HepG2 (cell line): Measurements from ENCODE around the gene VPS4A. TPM values are rescaled to one million over a fixed set of nuclear protein-coding genes. Genes with fewer than 3 reads are reported as not detected.

Source experiments
- AHR ChIP-seq: IDR thresholded peaks from 2 replicates; pipeline ENCODE4 v1.6.1; 2018; ENCODE audit warnings: missing genetic modification reagents, missing compliant biosample characterization
- ATAD3A ChIP-seq: sonication (generic); formaldehyde crosslinking; IDR thresholded peaks from 2 replicates; pipeline ENCODE4 v1.4.0; 2020; ENCODE audit warnings: missing genetic modification reagents
- ATF7 ChIP-seq, 2 experiments: fragments of 450-650 bp in 1 of 2; sonication (generic) in 1 of 2; formaldehyde crosslinking in 1 of 2; IDR thresholded peaks; 2 replicates each; pipeline versions ENCODE4 v1.4.0 to v1.6.1; 2016 to 2020; ENCODE audit warnings: antibody characterized with exemption in 1 of 2, mild to moderate bottlenecking in 1 of 2, missing genetic modification reagents in 1 of 2
- DPF2 ChIP-seq: sonication (generic); formaldehyde crosslinking; IDR thresholded peaks from 2 replicates; pipeline ENCODE4 v1.4.0; 2020; ENCODE audit warnings: mild to moderate bottlenecking, low read depth, missing genetic modification reagents, borderline replicate concordance
- GZF1 ChIP-seq: sonication (generic); formaldehyde crosslinking; IDR thresholded peaks from 2 replicates; pipeline ENCODE4 v1.5.1; 2020; ENCODE audit warnings: mild to moderate bottlenecking, missing genetic modification reagents
- MAFK ChIP-seq, 2 experiments: IDR thresholded peaks in 1 of 2; conservative IDR thresholded peaks in 1 of 2; 2 replicates each; pipeline ENCODE4 v1.6.1; 2011; ENCODE audit warnings: improper control_type of control experiment in 2 of 2, low read length in 2 of 2
- NFE2L1 ChIP-seq: sonication (generic); formaldehyde crosslinking; IDR thresholded peaks from 2 replicates; pipeline ENCODE4 v1.4.0; 2020; ENCODE audit warnings: missing genetic modification reagents, mild to moderate bottlenecking, borderline replicate concordance
- RBM22 ChIP-seq: fragments of 200-400 bp; formaldehyde crosslinking; optimal IDR thresholded peaks from 2 replicates; pipeline ENCODE3; 2017; ENCODE audit warnings: mild to moderate bottlenecking, low read length, moderate library complexity
- ZNF224 ChIP-seq: sonication (generic); formaldehyde crosslinking; IDR thresholded peaks from 2 replicates; pipeline ENCODE4 v1.5.0; 2020; ENCODE audit warnings: mild to moderate bottlenecking, missing genetic modification reagents
- ZNF232 ChIP-seq: sonication (generic); formaldehyde crosslinking; IDR thresholded peaks from 2 replicates; pipeline ENCODE4 v1.4.0; 2020; ENCODE audit warnings: missing genetic modification reagents, borderline replicate concordance
- ZNF282 ChIP-seq: fragments of 450-650 bp; IDR thresholded peaks from 2 replicates; pipeline ENCODE4 v1.6.1; 2018; ENCODE audit not compliant: partially characterized antibody
- ZNF850 ChIP-seq: sonication (generic); formaldehyde crosslinking; conservative IDR thresholded peaks from 2 replicates; pipeline ENCODE4 v1.9.0; 2021; ENCODE audit warnings: mild to moderate bottlenecking, missing genetic modification reagents
- polyA plus RNA-seq, 8 experiments: library from polyadenylated mRNA; depleted of rRNA in 3 of 8; stranded (reverse) in 7 of 8; unstranded in 1 of 8; fragments of >200 nt; fragmentation: Illumina TruSeq in 4 of 8; extraction: Trizol in 4 of 8; gene quantifications; 2 replicates each; pipeline versions ENCODE4 v1.2.1 to v1.2.3, GENCODE V29; 2011 to 2016; ENCODE audit warnings: low read depth in 4 of 8, missing spikeins in 1 of 8, mixed read lengths in 1 of 8; ENCODE audit not compliant: insufficient read depth in 1 of 8
- total RNA-seq, 5 experiments: library from RNA; depleted of rRNA; stranded (reverse); fragments of >200 nt; fragmentation: Illumina TruSeq; extraction: Trizol; gene quantifications; 2 replicates each; pipeline ENCODE4 v1.2.3, GENCODE V29; 2016; ENCODE audit warnings: low read depth in 1 of 5
- TF ChIP-seq, protein P1 (sequence below): sonication (generic); formaldehyde crosslinking; IDR thresholded peaks from 2 replicates; pipeline ENCODE4 v1.5.0; 2020; ENCODE audit warnings: missing genetic modification reagents, mild to moderate bottlenecking, borderline replicate concordance
- TF ChIP-seq, protein P2 (sequence below): sonication (generic); formaldehyde crosslinking; IDR thresholded peaks from 2 replicates; pipeline ENCODE4 v1.5.1; 2020; ENCODE audit warnings: missing genetic modification reagents, mild to moderate bottlenecking, borderline replicate concordance
- TF ChIP-seq, protein P3 (sequence below): fragments of 450-650 bp; IDR thresholded peaks from 2 replicates; pipeline ENCODE4 v1.6.1; 2017; ENCODE audit warnings: mild to moderate bottlenecking

VPS4A gene
- total and polyA plus RNA-seq, 2 of the 13 experiments (the other 11 are each of a cell fraction or from before 2014, with no cell fraction given): 13.2 to 27.9 TPM

DNA sequence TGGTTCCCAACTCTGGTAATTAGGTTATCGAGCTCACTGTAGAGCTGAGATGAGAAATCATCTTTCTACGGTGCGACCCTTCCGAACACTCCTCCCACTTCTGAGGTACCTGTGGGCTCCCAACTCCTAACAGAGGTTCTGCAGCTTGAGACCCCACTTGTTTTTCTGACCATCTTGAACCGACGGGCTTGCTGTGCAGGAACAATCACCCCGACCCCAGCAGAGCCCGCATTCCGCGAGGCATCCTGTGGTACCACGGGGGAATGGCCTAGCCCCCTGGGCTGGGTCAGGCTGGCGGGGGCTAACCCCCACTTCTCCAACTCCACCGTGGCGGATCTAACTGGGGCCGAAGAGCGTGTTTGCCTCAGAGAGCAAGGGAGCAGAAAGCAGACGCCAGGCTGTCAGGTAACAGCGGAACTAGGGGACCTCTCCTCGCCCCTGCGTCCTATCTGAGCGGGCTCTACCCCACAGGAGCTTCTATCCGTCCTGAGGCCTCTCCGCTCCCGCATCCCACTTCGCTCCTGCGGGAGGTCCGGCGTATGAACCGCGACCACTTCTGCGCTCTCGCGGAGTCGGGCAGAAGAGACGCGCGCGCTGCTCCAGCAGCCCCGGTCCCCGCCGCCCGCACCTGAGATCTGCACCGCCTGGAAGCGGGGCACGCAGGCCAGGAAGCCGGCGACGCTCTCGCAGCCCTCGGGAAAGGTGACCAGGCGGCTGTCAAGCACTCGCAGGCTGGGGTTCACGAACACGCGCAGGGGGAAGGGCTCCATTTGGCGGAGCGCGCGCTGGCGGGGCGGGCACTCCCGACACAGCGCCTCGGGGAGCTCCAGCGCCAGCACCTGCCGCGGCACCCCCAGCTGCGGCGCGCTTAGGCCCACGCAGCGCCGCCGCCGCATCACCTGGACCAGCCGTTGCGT, 18.5 kb downstream of the VPS4A start (continued):
- TF ChIP-seq, protein P1, sequence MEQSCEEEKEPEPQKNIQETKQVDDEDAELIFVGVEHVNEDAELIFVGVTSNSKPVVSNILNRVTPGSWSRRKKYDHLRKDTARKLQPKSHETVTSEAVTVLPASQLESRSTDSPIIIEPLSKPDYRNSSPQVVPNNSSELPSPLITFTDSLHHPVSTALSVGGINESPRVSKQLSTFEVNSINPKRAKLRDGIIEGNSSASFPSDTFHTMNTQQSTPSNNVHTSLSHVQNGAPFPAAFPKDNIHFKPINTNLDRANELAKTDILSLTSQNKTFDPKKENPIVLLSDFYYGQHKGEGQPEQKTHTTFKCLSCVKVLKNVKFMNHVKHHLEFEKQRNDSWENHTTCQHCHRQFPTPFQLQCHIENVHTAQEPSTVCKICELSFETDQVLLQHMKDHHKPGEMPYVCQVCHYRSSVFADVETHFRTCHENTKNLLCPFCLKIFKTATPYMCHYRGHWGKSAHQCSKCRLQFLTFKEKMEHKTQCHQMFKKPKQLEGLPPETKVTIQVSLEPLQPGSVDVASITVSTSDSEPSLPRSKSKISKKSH (CRISPR knock-in tag): peak; percentile 72; the same call in 1 of the 2 replicates
- no peak for TF ChIP-seq AHR (CRISPR knock-in tag)
- TF ChIP-seq ZNF850: peak; percentile 75; the same call in 1 of the 2 replicates
- no peak for TF ChIP-seq MAFK (conservative IDR thresholded peaks at IDR 0.05 in 1 of 2, IDR thresholded peaks at IDR 0.05 in 1 of 2; ENCODE audit: low read length in 2 of 2)
- TF ChIP-seq GZF1 (CRISPR knock-in tag): peak; percentile 83
- TF ChIP-seq ZNF282: no peak
- TF ChIP-seq NFE2L1 (CRISPR knock-in tag): no peak
- TF ChIP-seq ZNF232 (CRISPR knock-in tag): 0 out of 2 replicates have a peak, but pooled peaks have one; percentile 27
- TF ChIP-seq, protein P2, sequence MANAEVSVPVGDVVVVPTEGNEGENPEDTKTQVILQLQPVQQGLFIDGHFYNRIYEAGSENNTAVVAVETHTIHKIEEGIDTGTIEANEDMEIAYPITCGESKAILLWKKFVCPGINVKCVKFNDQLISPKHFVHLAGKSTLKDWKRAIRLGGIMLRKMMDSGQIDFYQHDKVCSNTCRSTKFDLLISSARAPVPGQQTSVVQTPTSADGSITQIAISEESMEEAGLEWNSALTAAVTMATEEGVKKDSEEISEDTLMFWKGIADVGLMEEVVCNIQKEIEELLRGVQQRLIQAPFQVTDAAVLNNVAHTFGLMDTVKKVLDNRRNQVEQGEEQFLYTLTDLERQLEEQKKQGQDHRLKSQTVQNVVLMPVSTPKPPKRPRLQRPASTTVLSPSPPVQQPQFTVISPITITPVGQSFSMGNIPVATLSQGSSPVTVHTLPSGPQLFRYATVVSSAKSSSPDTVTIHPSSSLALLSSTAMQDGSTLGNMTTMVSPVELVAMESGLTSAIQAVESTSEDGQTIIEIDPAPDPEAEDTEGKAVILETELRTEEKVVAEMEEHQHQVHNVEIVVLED (CRISPR knock-in tag): no peak
- TF ChIP-seq RBM22: peak; percentile 21
- TF ChIP-seq ATF7 (IDR thresholded peaks at IDR 0.05): no peak
- peak; percentile 33; the same call in 1 of the 2 replicates for TF ChIP-seq ATF7 (CRISPR knock-in tag; IDR thresholded peaks at IDR 0.05)
- no peak for TF ChIP-seq DPF2 (CRISPR knock-in tag)
- TF ChIP-seq ZNF224 (CRISPR knock-in tag): peak; percentile 93; the same call in 1 of the 2 replicates
- TF ChIP-seq ATAD3A: no peak
- TF ChIP-seq, protein P3, sequence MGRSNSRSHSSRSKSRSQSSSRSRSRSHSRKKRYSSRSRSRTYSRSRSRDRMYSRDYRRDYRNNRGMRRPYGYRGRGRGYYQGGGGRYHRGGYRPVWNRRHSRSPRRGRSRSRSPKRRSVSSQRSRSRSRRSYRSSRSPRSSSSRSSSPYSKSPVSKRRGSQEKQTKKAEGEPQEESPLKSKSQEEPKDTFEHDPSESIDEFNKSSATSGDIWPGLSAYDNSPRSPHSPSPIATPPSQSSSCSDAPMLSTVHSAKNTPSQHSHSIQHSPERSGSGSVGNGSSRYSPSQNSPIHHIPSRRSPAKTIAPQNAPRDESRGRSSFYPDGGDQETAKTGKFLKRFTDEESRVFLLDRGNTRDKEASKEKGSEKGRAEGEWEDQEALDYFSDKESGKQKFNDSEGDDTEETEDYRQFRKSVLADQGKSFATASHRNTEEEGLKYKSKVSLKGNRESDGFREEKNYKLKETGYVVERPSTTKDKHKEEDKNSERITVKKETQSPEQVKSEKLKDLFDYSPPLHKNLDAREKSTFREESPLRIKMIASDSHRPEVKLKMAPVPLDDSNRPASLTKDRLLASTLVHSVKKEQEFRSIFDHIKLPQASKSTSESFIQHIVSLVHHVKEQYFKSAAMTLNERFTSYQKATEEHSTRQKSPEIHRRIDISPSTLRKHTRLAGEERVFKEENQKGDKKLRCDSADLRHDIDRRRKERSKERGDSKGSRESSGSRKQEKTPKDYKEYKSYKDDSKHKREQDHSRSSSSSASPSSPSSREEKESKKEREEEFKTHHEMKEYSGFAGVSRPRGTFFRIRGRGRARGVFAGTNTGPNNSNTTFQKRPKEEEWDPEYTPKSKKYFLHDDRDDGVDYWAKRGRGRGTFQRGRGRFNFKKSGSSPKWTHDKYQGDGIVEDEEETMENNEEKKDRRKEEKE: no peak
